Smooth muscle cell of bladder (primary cell): Measurements from ENCODE around the gene STX2. TPM values are rescaled to one million over a fixed set of nuclear protein-coding genes. Genes with fewer than 3 reads are reported as not detected.

Experiments used
- total RNA-seq: library from RNA; depleted of rRNA; stranded (reverse); fragments of >200 nt; gene quantifications from 2 replicates; pipeline ENCODE4 v1.2.3, GENCODE V29; 2014

STX2 gene
- total RNA-seq = 31.7 and 47.8 TPM in 2 replicates

GRCh38 chr12:130838951-130839769, at the start of gene STX2:
Gene STX2 (minus strand): TSS chr12:130839250. CDS start chr12:130839099, 151 bp downstream.

DNA sequence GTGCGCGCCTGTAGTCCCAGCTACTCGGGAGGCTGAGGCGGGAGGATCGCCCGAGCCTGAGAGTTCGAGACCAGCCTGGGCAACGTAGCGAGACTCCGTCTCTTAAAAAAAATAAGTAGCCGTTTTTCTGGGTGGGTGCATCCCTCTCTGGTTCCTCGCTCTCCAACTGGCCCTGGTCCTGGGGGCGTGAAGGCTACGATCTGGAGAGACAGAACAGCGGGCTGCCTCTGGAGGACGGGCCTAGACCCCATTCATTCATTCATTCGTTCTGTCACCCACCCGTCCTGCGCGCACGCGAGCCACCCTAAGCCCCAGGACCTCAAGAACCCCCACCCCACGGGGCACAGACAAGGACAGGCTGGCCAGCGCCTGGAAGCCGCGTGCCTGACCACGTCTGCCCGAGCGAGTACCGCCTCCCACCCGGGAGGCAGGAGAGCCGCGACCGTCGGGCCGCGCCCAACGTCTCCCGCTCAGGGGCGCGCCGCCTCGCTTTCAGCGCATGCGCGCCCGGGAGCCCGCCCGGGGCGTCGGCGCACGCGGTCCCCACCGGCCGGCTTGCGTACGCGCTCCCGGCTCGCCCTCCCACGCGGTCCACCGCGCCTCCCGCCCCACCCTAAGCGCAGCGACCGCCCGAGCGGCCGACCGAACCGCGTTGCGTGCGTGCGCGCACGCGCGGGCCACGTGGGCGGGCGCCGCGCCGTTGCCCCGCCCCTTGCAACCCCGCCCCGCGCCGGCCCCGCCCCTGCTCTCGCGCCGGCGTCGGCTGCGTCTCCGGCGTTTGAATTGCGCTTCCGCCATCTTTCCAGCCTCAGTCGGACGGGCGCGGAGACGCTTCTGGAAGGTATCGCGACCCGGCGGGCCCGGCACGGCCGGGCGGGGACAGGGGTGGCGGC, 32.5 kb upstream of the STX2 start, which contains the start of gene RAN:
RAN (plus strand) TSS at position 781 of the 893 bp plus-strand sequence. CDS start 528 bp downstream, outside the sequence.

Other genes with a start within 250 kb of the STX2 start
- gene RIMBP2, start 123.0 kb downstream of the STX2 start, total RNA-seq = under 0.01 and 0.18 TPM in 2 replicates
- gene RAN, start 32.8 kb upstream of the STX2 start, total RNA-seq = 460 and 531 TPM in 2 replicates
- 10.2 and 19.9 TPM in 2 replicates for gene ADGRD1, start 114.7 kb upstream of the STX2 start, total RNA-seq